ENCODE data around the gene COBL.

Gene COBL

DNA sequence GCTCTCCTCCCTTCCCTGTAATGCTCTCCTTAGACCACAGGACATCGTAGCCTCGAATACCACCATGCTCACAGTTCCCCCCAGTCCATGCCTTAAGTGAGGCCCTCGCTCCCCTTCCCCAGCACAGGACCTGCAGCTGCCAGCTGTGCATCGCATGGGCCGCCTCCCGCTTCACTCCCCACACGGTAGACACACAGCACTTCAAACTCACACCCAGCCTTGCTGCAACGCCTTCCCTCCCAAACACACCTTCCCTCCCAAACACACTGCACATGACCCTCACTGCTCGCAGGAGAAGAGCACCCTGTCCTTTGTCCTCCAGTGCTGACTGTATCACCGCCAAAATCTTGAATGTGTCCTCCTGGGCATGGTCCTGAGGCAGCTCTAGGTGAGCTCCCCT is 42.6 kb downstream of the COBL start:
- DNase-seq (ENCODE audit: low spot score): no peak

DNA sequence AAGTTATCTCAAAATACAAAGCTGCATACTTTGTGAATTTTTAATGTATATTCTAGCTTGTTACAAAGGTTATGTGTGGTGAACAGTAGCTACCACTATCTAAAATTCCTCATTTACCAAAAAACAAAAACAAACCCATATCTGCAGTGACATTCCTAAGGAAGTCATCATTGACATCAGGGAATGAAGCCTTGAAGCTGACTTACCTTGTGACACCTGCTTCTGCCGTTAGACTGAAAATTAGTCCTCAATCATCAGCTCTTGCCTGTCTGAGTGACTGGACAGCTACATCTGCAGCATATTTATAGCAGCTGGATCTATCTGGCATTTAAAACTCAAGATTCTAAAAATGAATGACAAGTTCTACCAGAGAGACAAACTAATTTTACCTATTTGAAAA is 43.2 kb downstream of the COBL start:
- DNase-seq (ENCODE audit: low spot score): no peak

DNA sequence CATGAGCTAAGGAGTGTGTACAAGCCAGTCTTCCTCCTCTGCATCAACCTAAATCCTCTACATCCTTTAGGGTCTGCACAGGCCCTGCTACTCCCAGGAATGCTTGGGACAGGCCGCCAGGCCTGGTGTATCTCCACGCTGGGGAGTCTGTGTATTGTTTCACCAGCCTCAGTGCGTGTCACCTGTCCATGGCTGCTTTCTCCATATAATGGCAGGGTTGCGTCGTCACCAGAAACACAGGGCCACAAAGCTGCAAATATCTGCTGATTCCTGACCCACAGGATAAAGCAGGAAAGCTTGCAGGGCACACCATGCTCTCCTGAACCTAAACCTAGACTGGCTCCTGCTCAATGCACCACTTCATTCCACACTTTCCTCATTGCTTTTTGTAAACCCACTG is 45.6 kb downstream of the COBL start:
- no peak for DNase-seq (ENCODE audit: low spot score)

- DNase-seq (ENCODE audit: low spot score): peak; percentile 9
Observed at GRCh38 chr7:51269911-51270310, 46.7 kb downstream of the COBL start.

- peak; percentile 18 for DNase-seq (ENCODE audit: low spot score)
Observed at GRCh38 chr7:51269321-51269720, 47.3 kb downstream of the COBL start.

GRCh38 chr7:51268859-51269258 is 47.8 kb downstream of the COBL start:
- peak; percentile 70 for DNase-seq (ENCODE audit: low spot score)

- DNase-seq (ENCODE audit: low spot score): no peak
Observed at GRCh38 chr7:51267169-51267568, 49.4 kb downstream of the COBL start.

DNA sequence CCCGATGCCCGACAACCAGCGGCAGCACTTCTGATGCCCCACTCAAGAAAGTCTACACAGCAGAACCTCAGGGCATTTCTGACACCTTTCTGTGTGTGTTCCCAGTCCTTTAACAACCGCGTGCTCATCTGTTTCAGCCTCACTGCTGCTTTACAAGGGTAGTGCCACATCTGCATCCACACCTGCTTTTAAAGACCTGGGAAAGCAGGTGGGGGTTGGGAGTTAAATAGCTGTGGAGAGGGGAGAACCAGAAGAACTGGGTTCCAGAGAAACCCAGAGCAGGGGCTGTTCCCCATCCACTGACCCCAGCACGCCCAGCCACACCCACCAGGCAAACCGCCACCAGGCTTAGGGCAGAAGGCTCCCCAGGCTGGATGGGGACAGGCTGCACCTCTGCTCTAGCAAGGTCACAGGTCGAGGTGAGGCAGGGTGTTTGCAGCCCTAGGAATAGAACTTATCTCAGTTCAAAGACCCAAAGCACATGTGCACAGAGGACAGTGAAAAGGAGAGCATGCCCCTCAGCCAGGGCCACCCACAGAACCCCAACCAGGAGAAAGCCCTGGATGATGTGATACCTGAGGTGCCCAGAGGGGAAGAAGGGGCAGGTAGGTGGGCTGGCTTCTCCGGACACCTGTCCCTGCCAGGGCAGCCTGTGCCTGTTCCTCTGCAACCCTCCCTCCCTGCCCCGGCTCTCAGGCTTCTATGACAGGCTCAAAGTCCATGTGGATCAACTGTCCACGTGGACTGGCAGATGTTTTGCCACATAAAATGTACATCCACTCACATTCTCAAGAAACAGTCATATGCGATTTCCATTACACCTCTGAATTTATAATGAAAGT is 51.3 kb downstream of the COBL start:
- DNase-seq (ENCODE audit: low spot score): peak; percentile 4

DNA sequence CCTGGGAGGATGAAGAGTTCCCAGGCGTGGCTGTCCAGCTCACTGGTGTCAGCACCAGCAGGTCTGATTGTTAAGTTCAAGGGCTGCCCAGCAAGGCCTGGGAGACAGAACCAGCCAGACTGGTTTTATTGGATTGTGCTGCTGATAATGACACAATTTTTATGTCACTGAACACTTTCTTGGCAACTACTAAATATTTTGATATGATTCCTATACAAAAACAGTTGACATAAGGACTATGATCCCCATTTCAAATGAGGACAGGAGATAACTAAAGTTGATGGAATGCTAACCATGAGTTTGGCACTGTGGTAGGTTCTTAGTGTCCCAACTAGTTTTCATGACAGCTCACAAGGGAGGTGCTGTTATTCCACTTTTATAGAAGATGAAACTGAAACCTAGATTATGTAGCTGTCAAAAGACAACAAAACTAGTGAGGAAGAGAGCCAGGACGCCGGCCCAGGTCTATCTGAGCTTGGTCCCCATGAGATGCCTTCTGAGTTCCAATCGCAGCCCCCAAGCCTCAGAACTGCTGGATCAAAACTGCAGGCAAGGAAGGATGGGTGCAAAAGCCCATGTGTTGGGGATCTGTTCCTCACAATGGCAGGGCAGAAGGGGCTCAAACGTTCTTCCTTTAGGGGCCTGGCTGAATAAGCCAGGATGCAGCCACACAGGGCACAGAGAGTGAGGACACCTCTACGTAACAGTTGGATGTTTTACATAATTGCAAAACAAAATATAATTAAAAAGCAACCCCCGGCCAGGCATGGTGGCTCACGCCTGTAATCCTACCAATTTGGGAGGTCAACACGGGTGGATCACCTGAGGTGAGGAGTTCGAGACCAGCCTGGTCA is 52.8 kb downstream of the COBL start:
- DNase-seq (ENCODE audit: low spot score): no peak

DNA sequence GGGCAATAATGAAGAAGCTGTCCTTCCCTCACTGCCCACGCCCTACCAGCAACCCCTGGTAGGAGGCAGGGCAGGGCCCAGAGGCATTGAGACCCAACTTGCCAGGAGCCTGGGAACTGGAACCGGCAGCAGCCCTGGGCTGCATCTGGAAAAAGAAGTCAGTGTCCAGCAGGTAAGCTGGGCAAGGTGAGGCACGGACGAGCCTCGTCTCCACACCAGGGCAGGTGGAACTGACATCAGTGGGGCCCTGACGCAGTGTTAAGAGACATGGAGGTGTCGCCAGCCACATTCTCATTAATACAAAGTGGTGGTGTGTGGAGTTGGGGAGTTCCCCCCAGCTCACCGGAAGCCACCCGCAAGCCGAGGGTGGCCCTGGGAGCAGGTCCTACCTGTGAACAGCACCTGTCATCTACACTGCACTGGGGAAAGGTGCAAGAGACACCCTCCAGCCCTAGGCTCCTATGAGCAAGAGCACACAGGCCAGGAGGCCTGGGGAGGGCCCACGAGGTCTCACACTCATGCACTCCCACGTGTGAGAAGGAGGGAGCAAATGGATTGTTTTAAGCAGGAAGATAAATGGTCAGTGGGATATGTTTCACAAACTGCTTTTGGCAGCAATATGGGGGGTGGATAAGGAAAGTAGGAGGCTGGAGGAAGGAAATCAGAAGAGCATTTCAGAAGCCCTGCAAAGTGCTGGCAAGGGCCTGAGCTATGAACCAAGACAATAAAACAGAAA is 53.6 kb downstream of the COBL start:
- DNase-seq (ENCODE audit: low spot score): no peak

DNA sequence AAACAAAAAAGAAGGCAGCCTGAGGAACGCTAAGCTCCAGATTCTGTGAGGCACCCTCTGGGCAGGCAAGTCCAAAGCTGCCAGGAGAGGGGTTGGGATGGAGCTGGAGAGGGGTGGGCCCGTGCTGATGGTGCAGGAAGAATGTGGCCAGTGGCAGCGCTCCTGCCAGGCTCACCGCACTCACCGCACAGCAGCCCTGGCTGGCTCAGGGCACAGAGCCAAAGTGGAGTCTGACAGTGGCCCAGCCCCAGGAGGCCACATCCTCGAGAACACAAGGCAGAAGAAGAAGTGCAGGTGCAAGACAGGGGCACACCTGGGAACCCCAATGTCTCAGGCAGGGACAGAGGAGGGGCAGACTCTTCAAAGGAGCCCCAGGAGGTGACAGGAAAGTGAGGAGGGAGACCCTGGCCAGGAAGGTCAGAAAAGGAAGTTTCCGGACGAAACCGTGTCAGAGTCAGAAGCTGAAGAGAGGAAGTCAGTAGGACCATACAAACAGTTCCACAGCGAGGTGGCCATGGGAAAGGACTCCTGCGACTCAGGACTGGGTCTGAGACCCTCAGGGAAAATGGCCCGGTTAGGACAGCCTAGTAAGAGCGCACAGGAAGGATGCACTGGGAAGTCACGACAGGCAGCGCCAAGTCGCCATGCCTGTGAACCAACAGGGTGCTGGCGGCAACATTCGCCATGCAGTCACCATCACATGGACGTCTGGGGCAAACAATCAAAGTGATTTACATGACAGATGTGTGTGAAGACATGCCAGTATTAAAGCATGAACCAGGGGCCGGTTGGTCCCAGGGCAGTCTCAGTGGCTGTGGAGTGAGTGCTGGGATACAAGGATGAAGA is 54.4 kb downstream of the COBL start:
- no peak for DNase-seq (ENCODE audit: low spot score)

DNA sequence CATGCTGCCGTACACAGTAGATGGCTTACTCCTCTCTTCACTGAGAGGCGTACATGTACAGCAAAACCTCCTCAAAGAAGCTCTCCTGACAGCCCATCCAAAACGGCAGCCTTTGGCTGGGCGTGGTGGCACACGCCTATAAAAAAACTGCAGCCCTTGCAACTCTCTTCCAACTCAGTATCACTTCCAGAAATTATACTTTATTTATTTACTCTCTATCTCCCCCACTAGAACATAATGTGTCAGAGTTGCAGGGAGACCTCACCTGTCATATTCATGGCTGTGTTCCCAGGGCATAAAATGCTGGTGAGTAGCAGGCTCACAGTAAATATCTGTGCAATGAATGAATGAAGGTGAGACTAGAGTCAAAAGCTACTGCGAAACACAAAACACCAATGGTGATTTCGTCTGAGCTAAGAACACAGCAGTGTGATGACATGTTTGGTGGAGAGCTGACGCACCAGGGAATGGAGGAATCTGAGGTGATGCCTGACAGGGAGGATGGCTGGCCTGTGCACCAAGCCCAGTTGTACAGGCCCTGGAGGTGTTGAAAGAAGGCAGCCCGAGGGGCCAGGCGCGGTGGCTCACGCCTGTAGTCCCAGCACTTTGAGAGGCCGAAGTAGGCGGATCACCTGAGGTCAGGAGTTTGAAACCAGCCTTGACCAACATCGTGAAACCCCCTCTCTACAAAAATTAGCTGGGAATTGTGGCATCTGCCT is 55.3 kb downstream of the COBL start:
- DNase-seq (ENCODE audit: low spot score): no peak

- DNase-seq (ENCODE audit: low spot score): peak; percentile 1
Observed at GRCh38 chr7:51260516-51260915, 56.1 kb downstream of the COBL start.

DNA sequence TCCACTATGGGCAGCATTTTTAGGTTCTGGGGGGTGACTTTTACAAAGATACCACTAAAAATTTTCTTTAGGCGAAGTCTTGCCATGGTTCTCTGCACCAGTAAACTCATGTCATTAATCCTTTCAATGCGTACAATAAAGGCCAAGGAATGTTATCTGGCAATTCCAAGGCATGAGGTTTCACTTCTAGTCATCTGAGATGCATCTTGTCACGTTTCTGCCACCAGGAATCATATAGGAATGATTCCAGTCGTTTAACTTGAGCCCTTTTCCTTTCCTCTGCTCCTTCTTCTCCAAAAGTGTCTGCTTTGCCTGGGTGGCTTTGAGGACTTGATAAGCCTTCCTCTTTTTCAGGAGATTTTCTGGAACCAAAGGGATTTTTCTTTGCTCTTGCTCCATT is 56.8 kb downstream of the COBL start:
- DNase-seq (ENCODE audit: low spot score): no peak

- no peak for DNase-seq (ENCODE audit: low spot score)
Observed at GRCh38 chr7:51256916-51257315, 59.7 kb downstream of the COBL start.

DNA sequence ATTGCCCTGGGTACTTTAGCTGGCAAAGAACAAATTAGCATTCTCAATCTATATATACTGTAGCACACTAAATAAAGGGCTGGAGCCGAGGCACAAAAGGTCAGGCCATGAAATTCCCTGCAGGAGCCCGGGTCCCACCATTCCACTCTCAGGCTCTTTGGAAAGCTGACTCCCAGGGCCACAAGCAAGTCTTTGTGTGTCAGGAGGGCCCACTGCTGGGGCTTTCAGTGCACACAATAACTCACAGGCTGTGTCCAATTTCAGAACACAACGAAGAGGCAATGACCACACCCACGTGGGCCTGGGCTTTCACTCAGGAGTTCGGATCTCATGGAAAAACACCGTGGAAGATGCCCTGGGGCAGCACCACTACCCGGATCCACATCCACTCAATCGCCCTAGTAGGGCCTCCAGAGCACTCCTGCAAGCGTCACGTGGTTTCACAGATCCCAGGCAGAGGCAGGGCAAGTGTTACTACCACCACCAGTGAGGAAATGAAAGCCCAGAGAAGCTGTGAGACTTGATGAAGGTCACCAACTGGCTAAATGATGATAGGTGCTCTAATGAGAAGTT is 60.3 kb downstream of the COBL start:
- DNase-seq (ENCODE audit: low spot score): peak; percentile 87

DNA sequence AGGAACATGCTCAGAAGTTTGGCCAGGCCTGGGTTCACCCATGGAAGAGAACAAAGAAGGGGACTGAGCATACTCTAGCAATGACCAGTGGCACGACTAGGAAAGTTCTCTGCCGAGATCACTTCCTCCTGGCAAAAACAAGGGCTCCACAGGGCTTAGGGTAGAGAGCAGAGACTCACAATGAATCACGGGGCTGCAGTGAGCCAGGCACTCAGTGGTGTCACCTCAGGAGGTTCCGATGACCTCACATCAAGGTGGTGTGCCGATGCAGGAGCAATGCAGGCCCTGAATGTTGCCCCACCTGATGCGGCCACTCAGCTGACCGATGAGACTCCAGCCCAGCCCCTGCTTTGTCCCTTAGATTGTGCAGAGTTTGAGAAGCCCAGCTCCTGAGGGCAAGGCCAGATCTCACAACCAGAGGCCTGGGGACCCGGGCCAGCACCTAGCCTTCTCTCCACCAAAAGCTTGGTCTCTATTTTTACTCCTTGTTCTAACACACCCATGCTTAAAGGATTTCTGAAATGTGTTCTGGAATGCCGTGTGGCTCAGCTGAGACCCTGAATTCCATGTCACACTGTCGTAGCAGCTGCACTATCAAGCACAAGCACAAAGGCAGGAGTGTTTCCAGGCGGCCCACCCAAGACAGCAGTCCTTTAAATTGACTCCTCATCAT is 60.9 kb downstream of the COBL start:
- peak; percentile 62 for DNase-seq (ENCODE audit: low spot score)

DNA sequence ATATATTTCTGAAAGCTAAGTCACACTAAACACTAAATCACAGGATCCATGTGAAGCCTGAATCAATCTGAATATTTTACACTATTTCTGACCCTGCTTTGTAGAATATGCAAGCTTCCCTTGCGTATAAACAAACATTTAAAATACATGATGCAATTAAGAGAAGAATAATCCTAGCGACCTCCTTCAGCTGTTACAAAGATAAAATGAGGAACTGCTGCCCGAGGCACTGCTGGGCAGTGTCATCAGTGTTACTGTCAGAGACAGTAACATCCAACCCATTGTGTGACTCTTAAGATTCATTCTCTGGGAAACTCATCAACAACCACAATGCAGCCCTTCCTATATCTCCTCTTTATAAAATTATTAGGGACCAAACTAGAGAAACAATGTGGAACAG is 61.6 kb downstream of the COBL start:
- no peak for DNase-seq (ENCODE audit: low spot score)

DNA sequence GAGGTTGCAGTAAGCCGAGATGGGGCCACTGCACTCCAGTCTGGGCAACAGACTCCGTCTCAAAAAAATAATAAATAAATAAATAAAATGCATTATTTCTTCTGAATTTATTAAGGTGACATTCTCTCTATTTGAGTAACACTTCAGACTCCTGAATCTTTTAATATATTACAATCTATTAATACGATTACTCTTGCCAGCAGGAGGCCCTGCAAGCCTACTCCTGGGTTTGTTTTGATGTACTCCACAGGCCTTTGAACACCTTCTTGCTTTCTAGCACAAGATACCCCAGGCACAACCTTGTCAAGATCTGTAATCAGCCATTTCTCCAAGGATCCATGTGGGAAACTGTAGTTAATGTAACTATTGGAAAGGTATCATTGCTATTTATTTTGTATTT is 63.5 kb downstream of the COBL start:
- no peak for DNase-seq (ENCODE audit: low spot score)

- no peak for DNase-seq (ENCODE audit: low spot score)
Observed at GRCh38 chr7:51251290-51251689, 65.3 kb downstream of the COBL start.

Data from Ammon's horn (tissue), 1 donor.